ENCODE measurements around the gene SMIM35.
A peak's percentile ranks its signal among the peaks of the same experiment; 100 is the strongest.

The SMIM35 gene

DNA sequence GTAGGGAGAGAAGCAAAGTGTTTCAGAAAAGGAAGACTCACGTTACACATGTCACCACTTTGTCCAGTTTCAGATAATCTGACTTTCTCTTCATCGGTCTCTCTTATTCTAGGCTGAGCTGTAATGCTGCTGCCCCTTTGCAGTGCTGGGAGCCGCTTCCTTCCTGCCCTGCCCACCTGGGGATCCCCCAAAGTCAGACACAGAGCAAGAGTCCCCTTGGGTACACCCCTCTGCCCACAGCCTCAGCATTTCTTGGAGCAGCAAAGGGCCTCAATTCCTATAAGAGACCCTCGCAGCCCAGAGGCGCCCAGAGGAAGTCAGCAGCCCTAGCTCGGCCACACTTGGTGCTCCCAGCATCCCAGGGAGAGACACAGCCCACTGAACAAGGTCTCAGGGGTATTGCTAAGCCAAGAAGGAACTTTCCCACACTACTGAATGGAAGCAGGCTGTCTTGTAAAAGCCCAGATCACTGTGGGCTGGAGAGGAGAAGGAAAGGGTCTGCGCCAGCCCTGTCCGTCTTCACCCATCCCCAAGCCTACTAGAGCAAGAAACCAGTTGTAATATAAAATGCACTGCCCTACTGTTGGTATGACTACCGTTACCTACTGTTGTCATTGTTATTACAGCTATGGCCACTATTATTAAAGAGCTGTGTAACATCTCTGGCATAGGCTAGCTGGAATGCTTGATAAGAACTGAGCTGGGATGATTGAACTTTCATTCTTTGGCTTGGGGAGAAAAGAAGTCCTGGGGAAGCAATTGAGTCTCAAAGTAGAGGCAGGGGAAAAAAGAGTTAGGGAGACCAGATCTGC lies 31.2 kb upstream of the SMIM35 start:
- peak; percentile 39 for DNase-seq
- Mint-ChIP-seq H3K27me3 (peaks cover 2% of the 10 kb centered on the region), H3K36me3 (ENCODE audit: low read depth) (no peaks in the 10 kb centered on the region), H3K27ac (peak overlapping the region; percentile 58), H3K4me1 (ENCODE audit: low read depth) (peaks cover 16% of the 10 kb centered on the region), H3K4me3 (no peak overlapping the region), H3K9me3 (no peaks in the 10 kb centered on the region)

GRCh38 chr11:118115048-118115447 lies 28.3 kb upstream of the SMIM35 start:
- Mint-ChIP-seq H3K9me3 (no peaks in the 10 kb centered on the region), H3K4me1 (ENCODE audit: low read depth) (peaks cover 16% of the 10 kb centered on the region), H3K36me3 (ENCODE audit: low read depth) (no peaks in the 10 kb centered on the region), H3K4me3 (no peak overlapping the region), H3K27ac (no peak overlapping the region), H3K27me3 (peaks cover 2% of the 10 kb centered on the region)
- DNase-seq, result no peak

DNA sequence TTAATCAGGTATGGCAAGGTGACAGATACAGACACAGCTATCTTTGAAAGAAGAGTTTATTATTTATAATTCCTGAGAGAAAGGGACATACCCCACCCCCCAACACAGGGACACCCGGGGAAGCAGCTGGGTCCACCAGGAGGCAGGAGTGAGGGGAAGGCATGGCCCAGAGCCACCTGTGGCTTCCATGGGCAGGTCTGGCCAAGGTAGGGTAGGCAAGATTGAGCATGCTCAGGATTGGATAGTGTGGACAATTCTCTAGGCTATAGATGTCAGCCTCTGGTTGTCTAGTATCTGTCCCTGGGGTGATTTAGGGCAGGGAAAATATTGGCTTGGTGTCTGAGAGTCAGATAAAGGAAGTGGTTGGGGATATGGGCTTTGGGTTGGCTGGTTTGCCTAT lies 27.5 kb upstream of the SMIM35 start:
- Mint-ChIP-seq H3K9me3 (no peaks in the 10 kb centered on the region), H3K4me1 (ENCODE audit: low read depth) (peaks cover 16% of the 10 kb centered on the region), H3K36me3 (ENCODE audit: low read depth) (no peaks in the 10 kb centered on the region), H3K27me3 (peaks cover 2% of the 10 kb centered on the region), H3K4me3 (no peak overlapping the region), H3K27ac (no peak overlapping the region)
- DNase-seq, result no peak

DNA sequence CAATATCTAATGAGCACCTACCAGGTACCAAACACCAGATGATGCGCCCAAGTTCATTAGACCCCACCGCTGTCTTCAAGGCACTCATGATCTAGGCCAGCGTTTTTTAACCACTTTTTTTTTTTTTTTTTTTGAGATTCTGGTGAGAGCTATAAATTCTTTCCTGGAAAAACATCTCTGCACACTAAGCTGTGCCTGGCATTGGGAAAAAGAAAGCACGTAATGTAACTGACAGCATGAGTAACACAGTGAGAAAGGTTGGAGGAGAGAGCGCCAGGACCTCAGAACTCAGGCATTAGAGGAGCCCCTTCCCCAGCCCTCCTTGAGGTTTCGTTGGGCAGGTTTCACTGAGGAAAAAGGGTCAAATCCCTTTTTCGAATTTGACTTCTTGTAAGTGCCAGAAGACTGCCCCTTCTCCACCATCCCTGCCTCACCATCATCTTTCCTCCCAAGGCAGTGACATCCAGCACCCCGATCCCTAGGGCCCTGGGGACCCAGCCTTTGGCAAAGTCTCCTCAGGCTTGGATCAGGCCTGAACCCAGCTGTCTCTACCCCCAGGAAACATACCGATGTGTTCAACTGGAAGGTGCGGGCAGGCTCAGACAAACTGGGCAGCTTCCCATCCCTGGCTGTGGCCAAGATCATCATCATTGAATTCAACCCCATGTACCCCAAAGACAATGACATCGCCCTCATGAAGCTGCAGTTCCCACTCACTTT lies 26.1 kb upstream of the SMIM35 start:
- Mint-ChIP-seq H3K27me3 (no peaks in the 10 kb centered on the region), H3K36me3 (ENCODE audit: low read depth) (no peaks in the 10 kb centered on the region), H3K9me3 (no peaks in the 10 kb centered on the region), H3K4me3 (no peak overlapping the region), H3K4me1 (ENCODE audit: low read depth) (peaks cover 10% of the 10 kb centered on the region), H3K27ac (no peak overlapping the region)
- DNase-seq, result no peak

DNA sequence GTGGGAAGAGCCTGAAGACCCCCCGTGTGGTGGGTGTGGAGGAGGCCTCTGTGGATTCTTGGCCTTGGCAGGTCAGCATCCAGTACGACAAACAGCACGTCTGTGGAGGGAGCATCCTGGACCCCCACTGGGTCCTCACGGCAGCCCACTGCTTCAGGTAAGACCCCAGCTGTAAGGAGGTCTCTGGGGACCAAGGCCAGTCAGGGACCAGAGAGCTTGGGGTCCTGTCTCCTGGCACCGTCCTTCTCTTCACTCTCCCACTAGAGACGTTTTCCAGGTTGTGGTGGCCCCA lies 24.9 kb upstream of the SMIM35 start:
- Mint-ChIP-seq H3K4me3 (no peak overlapping the region), H3K27ac (no peak overlapping the region), H3K9me3 (no peaks in the 10 kb centered on the region), H3K36me3 (ENCODE audit: low read depth) (no peaks in the 10 kb centered on the region), H3K4me1 (ENCODE audit: low read depth) (peaks cover 4% of the 10 kb centered on the region), H3K27me3 (no peaks in the 10 kb centered on the region)
- no peak for DNase-seq

DNA sequence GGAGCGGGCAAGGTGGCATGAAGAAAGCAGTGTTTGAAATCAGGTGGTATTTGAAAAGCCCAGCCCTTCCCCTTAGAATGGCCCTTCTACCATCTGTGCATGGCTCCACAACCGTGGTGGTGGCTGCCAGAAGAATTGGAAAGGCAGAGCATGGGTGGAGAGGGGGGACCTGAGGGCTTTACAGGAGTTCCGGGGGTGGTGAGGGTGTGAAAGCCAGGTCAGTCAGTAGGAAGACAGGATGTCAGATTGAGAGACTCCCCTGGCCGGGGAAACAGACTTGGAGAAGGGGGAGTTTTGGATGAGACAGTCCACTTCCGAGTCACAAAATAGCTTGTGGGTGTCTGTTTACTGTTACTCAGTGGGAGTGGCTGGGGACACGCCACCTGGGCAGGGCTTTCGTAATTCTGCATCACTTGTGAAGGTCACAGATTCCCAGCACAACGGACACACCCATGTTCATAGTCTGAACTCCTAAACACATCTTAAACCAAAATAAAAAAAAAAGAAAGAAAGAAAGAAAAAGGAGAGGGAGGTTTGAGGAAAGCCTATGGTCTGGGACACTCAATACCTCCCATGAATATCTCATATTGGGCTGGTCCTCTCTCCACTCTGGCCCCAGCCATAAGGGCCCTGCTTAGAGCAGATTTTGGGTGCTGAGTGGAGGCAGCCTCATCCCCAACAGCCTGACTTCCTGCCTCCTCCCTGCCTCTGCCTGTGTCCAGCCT lies 24.4 kb upstream of the SMIM35 start:
- Mint-ChIP-seq H3K4me3 (no peak overlapping the region), H3K36me3 (ENCODE audit: low read depth) (no peaks in the 10 kb centered on the region), H3K27me3 (no peaks in the 10 kb centered on the region), H3K27ac (no peak overlapping the region), H3K4me1 (ENCODE audit: low read depth) (peaks cover 4% of the 10 kb centered on the region), H3K9me3 (no peaks in the 10 kb centered on the region)
- no peak for DNase-seq

DNA sequence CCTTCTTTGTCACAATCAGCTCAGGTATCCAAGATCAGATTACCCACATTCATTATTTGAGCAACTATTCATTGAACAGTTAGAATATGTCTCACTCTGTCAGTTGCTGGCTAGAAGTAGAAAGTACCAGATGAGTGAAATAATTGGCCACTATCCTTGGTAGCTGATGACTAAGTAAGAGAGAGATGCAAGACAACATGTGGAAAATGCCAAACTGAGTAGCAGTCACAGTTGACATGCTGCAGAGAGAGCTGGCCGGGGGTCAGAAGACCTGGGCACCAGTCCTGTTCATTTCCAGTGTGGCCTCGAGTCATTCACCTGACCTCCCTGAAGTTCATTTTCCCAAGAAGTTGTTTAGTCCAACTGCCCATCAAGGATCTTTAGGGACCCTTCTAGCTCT lies 22.5 kb upstream of the SMIM35 start:
- Mint-ChIP-seq H3K4me3 (no peak overlapping the region), H3K9me3 (no peaks in the 10 kb centered on the region), H3K4me1 (ENCODE audit: low read depth) (peaks cover under 1% of the 10 kb centered on the region), H3K27me3 (no peaks in the 10 kb centered on the region), H3K36me3 (ENCODE audit: low read depth) (no peaks in the 10 kb centered on the region), H3K27ac (no peak overlapping the region)
- DNase-seq, result no peak

DNA sequence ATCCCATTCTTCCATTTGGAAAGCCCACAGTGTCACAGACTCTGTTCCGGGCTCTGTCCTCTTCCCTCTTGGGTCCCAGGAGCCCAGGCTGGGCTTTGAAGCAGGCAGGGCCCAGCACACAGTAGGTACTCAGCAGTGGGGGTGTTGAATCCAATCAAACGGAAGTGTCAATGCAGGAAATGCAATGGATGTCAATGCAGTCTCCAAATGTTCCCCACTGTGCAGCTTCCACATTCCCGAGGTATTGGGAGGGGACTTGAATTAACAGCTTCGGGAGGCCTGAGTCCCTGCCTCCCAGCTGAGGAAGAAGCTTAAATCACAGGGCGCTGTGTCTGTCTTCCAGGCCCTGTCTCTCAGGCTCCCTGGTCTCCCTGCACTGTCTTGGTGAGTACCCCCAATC lies 21.8 kb upstream of the SMIM35 start:
- H3K9me3 Mint-ChIP-seq, result no peaks in the 10 kb centered on the region
- no peaks in the 10 kb centered on the region for H3K27me3 Mint-ChIP-seq
- H3K27ac Mint-ChIP-seq, result no peak overlapping the region
- no peak for DNase-seq
- no peak overlapping the region for H3K4me3 Mint-ChIP-seq
- H3K36me3 Mint-ChIP-seq (ENCODE audit: low read depth), result no peaks in the 10 kb centered on the region
- no peaks in the 10 kb centered on the region for H3K4me1 Mint-ChIP-seq (ENCODE audit: low read depth)

DNA sequence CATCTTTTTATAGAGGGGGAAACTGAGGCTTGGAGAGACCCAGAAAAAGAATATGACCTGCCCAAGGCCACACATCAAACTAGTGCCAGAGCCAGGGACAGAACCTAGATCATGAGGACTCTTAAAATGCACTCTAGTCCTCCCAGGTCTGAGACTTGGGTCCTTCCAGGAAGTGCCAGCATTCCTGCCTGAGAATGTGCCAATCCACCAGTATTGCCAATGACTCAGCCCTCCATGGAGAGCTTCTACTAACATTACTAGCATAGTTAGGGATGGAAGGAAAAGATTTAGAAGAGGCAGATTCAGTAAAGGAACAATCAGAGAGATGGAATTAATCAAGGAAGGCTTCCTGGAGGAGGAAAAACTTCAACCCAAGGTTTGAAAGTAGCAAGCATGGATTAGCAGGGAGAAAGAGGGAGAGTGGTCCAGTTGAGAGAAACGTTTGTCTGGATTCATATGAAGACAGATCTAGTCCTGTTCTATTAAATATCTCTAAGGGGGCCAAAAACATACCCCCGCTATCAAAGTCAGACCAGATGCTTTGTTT lies 20.1 kb upstream of the SMIM35 start:
- no peaks in the 10 kb centered on the region for H3K9me3 Mint-ChIP-seq
- H3K4me1 Mint-ChIP-seq (ENCODE audit: low read depth), result no peaks in the 10 kb centered on the region
- DNase-seq, result no peak

DNA sequence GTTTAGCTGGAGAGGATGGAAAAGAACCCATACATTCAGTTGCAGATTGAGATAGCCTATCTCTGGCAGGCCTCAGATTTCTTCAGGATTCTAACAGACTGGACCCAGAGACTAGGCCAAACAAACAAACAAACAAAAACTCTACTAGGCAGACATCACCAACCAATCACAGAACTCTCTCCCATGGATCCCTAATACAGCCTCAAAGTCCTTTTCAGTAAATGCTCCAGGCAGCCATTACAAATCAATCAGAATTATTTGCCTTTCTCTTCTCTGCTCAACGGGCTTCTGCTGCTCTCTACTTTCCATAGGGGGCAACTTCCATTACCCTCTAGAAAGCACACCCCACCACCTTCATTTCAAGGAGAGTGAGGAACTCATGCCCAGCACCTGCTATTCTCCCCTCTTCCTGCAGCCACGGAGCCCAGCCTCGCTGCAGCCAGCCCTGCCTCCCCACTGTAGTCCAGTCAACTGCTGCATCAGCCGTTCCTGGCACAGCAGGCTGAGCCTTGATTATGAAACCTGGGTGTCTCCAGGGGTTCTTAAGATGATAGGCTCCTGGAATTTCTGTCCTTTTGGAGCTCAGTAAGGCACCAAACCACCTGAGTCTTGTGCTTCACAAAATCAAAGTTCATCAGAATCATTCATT lies 19.0 kb upstream of the SMIM35 start:
- H3K27me3 Mint-ChIP-seq, result no peaks in the 10 kb centered on the region
- H3K27ac Mint-ChIP-seq, result no peak overlapping the region
- H3K4me3 Mint-ChIP-seq, result no peak overlapping the region
- no peaks in the 10 kb centered on the region for H3K9me3 Mint-ChIP-seq
- no peaks in the 10 kb centered on the region for H3K36me3 Mint-ChIP-seq (ENCODE audit: low read depth)
- DNase-seq, result no peak
- no peaks in the 10 kb centered on the region for H3K4me1 Mint-ChIP-seq (ENCODE audit: low read depth)

More for the DNA sequence above, 20.1 kb upstream of the SMIM35 start:
- no peaks in the 10 kb centered on the region for H3K27me3 Mint-ChIP-seq
- H3K4me3 Mint-ChIP-seq, result no peak overlapping the region
- no peaks in the 10 kb centered on the region for H3K36me3 Mint-ChIP-seq (ENCODE audit: low read depth)
- H3K27ac Mint-ChIP-seq, result no peak overlapping the region

DNA sequence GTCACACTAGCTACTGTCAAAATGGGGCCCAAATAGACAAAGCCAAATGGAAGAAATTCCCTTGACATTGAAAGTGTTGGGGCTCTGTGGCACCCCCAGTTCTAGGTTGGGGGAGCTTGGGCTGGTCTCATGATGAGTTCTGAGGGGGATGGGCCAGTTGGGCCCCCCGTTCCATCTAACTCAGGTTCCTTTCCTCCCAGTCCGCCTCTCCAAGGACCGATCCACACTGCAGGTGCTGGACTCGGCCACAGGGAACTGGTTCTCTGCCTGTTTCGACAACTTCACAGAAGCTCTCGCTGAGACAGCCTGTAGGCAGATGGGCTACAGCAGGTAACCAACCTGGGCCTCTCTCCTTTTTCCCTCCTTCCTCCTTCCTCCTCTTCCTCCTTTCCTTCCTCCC lies 17.7 kb upstream of the SMIM35 start:
- Mint-ChIP-seq H3K27ac (no peak overlapping the region), H3K4me3 (no peak overlapping the region), H3K27me3 (no peaks in the 10 kb centered on the region), H3K4me1 (ENCODE audit: low read depth) (no peaks in the 10 kb centered on the region), H3K9me3 (no peaks in the 10 kb centered on the region), H3K36me3 (ENCODE audit: low read depth) (no peaks in the 10 kb centered on the region)
- DNase-seq, result no peak

- H3K4me1 Mint-ChIP-seq (ENCODE audit: low read depth), result no peaks in the 10 kb centered on the region
- H3K36me3 Mint-ChIP-seq (ENCODE audit: low read depth), result no peaks in the 10 kb centered on the region
- DNase-seq, result no peak
- H3K27ac Mint-ChIP-seq, result no peak overlapping the region
- no peaks in the 10 kb centered on the region for H3K9me3 Mint-ChIP-seq
- no peaks in the 10 kb centered on the region for H3K27me3 Mint-ChIP-seq
- H3K4me3 Mint-ChIP-seq, result no peak overlapping the region
These were observed 16.0 kb upstream of the SMIM35 start for GRCh38 chr11:118102721-118103261.

- Mint-ChIP-seq H3K36me3 (ENCODE audit: low read depth) (no peaks in the 10 kb centered on the region), H3K27me3 (no peaks in the 10 kb centered on the region), H3K4me1 (ENCODE audit: low read depth) (no peaks in the 10 kb centered on the region), H3K27ac (no peak overlapping the region), H3K4me3 (no peak overlapping the region), H3K9me3 (no peaks in the 10 kb centered on the region)
- no peak for DNase-seq
These were observed 14.0 kb upstream of the SMIM35 start for GRCh38 chr11:118100691-118101232.

Measured in activated T-cell treated with anti-CD3 and anti-CD28 coated beads, Interleukin-2, amount 50 U/mL, for 24 hours (primary cell).